ENCODE results near the gene PLCL2.
"Not testable (repeated sequence)": the region's sequence is repeated elsewhere in the genome, so short reads cannot be mapped to it uniquely, and the experiment has no call there.

The PLCL2 gene

GRCh38 chr3:16918683-16919025, 33.9 kb downstream of the PLCL2 start:
- no peak for DNase-seq

- no peak for DNase-seq
These were observed 38.4 kb downstream of the PLCL2 start for GRCh38 chr3:16923112-16923511.

GRCh38 chr3:16927485-16927884, 42.7 kb downstream of the PLCL2 start:
- no peak for DNase-seq

- DNase-seq = no peak
These were observed 43.8 kb downstream of the PLCL2 start for GRCh38 chr3:16928386-16929132.

- no peak for DNase-seq
These were observed 44.6 kb downstream of the PLCL2 start for GRCh38 chr3:16929311-16929710.

- no peak for DNase-seq
These were observed 48.1 kb downstream of the PLCL2 start for GRCh38 chr3:16932877-16933276.

- no peak for DNase-seq
These were observed 51.0 kb downstream of the PLCL2 start for GRCh38 chr3:16935781-16936180.

GRCh38 chr3:16936233-16936632, 51.5 kb downstream of the PLCL2 start:
- DNase-seq = no peak

- no peak for DNase-seq
These were observed 52.0 kb downstream of the PLCL2 start for GRCh38 chr3:16936676-16937230.

GRCh38 chr3:16937326-16937845, 52.6 kb downstream of the PLCL2 start:
- DNase-seq = no peak

GRCh38 chr3:16940769-16941700, 56.3 kb downstream of the PLCL2 start:
- no peak for DNase-seq

- no peak for DNase-seq
These were observed 58.2 kb downstream of the PLCL2 start for GRCh38 chr3:16942955-16943354.

GRCh38 chr3:16943857-16944256, 59.1 kb downstream of the PLCL2 start:
- DNase-seq = no peak

- no peak for DNase-seq
These were observed 59.6 kb downstream of the PLCL2 start for GRCh38 chr3:16944356-16944755.

GRCh38 chr3:16945330-16945729, 60.6 kb downstream of the PLCL2 start:
- no peak for DNase-seq

GRCh38 chr3:16950282-16950681, 65.5 kb downstream of the PLCL2 start:
- no peak for DNase-seq

- no peak for DNase-seq
These were observed 66.1 kb downstream of the PLCL2 start for GRCh38 chr3:16950845-16951244.

GRCh38 chr3:16957852-16958251, 73.1 kb downstream of the PLCL2 start:
- DNase-seq = not testable (repeated sequence)

- DNase-seq = no peak
These were observed 75.4 kb downstream of the PLCL2 start for GRCh38 chr3:16960125-16960524.

GRCh38 chr3:16961621-16962205, 77.0 kb downstream of the PLCL2 start:
- no peak for DNase-seq

- no peak for DNase-seq
These were observed 90.3 kb downstream of the PLCL2 start for GRCh38 chr3:16975083-16975482.

- DNase-seq = no peak
These were observed 93.6 kb downstream of the PLCL2 start for GRCh38 chr3:16978234-16978920.

GRCh38 chr3:16978921-16979271, 94.1 kb downstream of the PLCL2 start:
- DNase-seq = no peak

Data from NCI-H146 (cell line).